MM.1S (cell line): ENCODE measurements around the gene PCK1.

Experiments used
- DNase-seq: peaks from one replicate; pipeline ENCODE4 v3.0.0-alpha.2; 2015
- H2AFZ ChIP-seq: fragments of 300-600 bp; sonication (generic); 2 replicates; pipeline ENCODE4 v1.6.0; 2016; ENCODE audit warnings: antibody characterized with exemption, low read length
- H3F3A ChIP-seq: fragments of 300-600 bp; sonication (generic); 2 replicates; pipeline ENCODE4 v1.6.1; 2016; ENCODE audit warnings: mild to moderate bottlenecking, antibody characterized with exemption, low read length, moderate library complexity, mixed read lengths; ENCODE audit not compliant: insufficient read depth
- H3K27ac ChIP-seq: fragments of 300-600 bp; sonication (generic); 2 replicates; pipeline ENCODE4 v1.5.1; 2016; ENCODE audit warnings: mild to moderate bottlenecking, low read length
- H3K27me3 ChIP-seq: fragments of 300-600 bp; sonication (generic); replicated peaks from 2 replicates; pipeline ENCODE4 v1.6.0; 2016; ENCODE audit warnings: low read length; ENCODE audit not compliant: insufficient read depth
- H3K36me3 ChIP-seq: fragments of 300-600 bp; sonication (generic); replicated peaks from 2 replicates; pipeline ENCODE4 v1.6.1; 2016; ENCODE audit warnings: mild to moderate bottlenecking, low read length, mixed read lengths; ENCODE audit not compliant: insufficient read depth
- H3K4me1 ChIP-seq: fragments of 300-600 bp; sonication (generic); 2 replicates; pipeline ENCODE4 v1.6.1; 2016; ENCODE audit warnings: low read length, mixed read lengths
- H3K4me2 ChIP-seq: fragments of 300-600 bp; sonication (generic); 2 replicates; pipeline ENCODE4 v1.6.0; 2016; ENCODE audit warnings: low read depth, low read length
- H3K4me3 ChIP-seq: fragments of 300-600 bp; sonication (generic); 2 replicates; pipeline ENCODE4 v1.5.1; 2016; ENCODE audit warnings: low read length, mixed read lengths
- H3K79me2 ChIP-seq: fragments of 300-600 bp; sonication (generic); 2 replicates; pipeline ENCODE4 v1.6.1; 2016; ENCODE audit warnings: mixed run types, low read length, mixed read lengths
- H3K9ac ChIP-seq: fragments of 300-600 bp; sonication (generic); 2 replicates; pipeline ENCODE4 v1.6.1; 2016; ENCODE audit warnings: low read length, mixed read lengths
- H3K9me2 ChIP-seq: fragments of 300-600 bp; sonication (generic); replicated peaks from 2 replicates; pipeline ENCODE4 v1.6.1; 2016; ENCODE audit warnings: mild to moderate bottlenecking, low read length, mixed read lengths; ENCODE audit not compliant: insufficient read depth
- H3K9me3 ChIP-seq: fragments of 300-600 bp; sonication (generic); replicated peaks from 2 replicates; pipeline ENCODE4 v1.6.1; 2016; ENCODE audit warnings: mild to moderate bottlenecking, low read length, mixed read lengths; ENCODE audit not compliant: insufficient read depth
- H4K20me1 ChIP-seq: fragments of 300-600 bp; sonication (generic); 2 replicates; pipeline ENCODE4 v1.6.1; 2016; ENCODE audit warnings: mild to moderate bottlenecking, low read length, moderate library complexity, mixed read lengths; ENCODE audit not compliant: insufficient read depth
- CTCF ChIP-seq: fragments of 300-600 bp; sonication (generic); IDR thresholded peaks from 2 replicates; pipeline ENCODE4 v1.5.1; 2016; ENCODE audit warnings: antibody characterized with exemption, low read length, mixed read lengths
- EZH2 ChIP-seq: fragments of 300-600 bp; sonication (generic); optimal IDR thresholded peaks from 2 replicates; pipeline ENCODE3; 2017; ENCODE audit warnings: low read depth, mild to moderate bottlenecking, antibody characterized with exemption, low read length, mixed read lengths
- EZH2phosphoT487 ChIP-seq: fragments of 300-600 bp; sonication (generic); IDR thresholded peaks from 2 replicates; pipeline ENCODE4 v1.6.1; 2018; ENCODE audit warnings: antibody characterized with exemption, low read length

Gene PCK1

GRCh38 chr20:57514273-57514751, 46.6 kb upstream of the PCK1 start:
- Histone ChIP-seq H3K4me1 (no peaks in the 10 kb centered on the region), H2AFZ (no peak overlapping the region), H3K9ac (no peak overlapping the region), H4K20me1 (no peaks in the 10 kb centered on the region), H3K4me3 (no peak overlapping the region), H3K27me3 (no peaks in the 10 kb centered on the region), H3K79me2 (no peaks in the 10 kb centered on the region), H3K4me2 (no peak overlapping the region), H3K27ac (no peak overlapping the region), H3K9me3 (no peaks in the 10 kb centered on the region), H3K36me3 (no peaks in the 10 kb centered on the region), H3F3A (no peaks in the 10 kb centered on the region), H3K9me2 (no peaks in the 10 kb centered on the region)
- DNase-seq = peak; percentile 71
- TF ChIP-seq EZH2phosphoT487 (no peak), EZH2 (no peak), CTCF (peak; percentile 78)

DNA sequence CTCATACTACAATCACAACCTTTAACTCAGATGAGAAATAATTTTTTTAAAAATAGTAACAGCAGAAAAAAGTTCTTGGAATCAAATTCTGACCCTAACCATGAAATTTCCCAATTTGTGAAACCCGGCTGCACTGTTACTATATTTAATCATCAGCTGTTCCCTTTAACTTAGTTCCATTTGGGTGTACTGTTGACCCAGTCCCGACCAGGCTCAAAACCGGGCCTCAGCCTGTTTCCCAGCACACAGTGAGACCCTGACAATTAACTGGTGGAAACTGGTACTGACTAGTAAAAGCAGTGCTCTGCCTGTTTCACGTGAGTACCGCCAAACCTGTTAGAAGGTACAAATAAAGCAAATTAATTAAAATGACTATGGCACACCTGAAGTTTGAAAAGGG, 43.0 kb upstream of the PCK1 start:
- Histone ChIP-seq H3K9me2 (no peaks in the 10 kb centered on the region), H3K9me3 (no peaks in the 10 kb centered on the region), H3K36me3 (no peaks in the 10 kb centered on the region), H3K4me3 (no peak overlapping the region), H3K79me2 (no peaks in the 10 kb centered on the region), H3K4me2 (no peak overlapping the region), H3K27ac (no peak overlapping the region), H3K9ac (no peak overlapping the region), H3K27me3 (no peaks in the 10 kb centered on the region), H3K4me1 (peaks cover 10% of the 10 kb centered on the region; the same call in 1 of the 2 replicates), H3F3A (no peaks in the 10 kb centered on the region), H4K20me1 (no peaks in the 10 kb centered on the region), H2AFZ (no peak overlapping the region)
- DNase-seq = no peak
- no peak for TF ChIP-seq CTCF
- TF ChIP-seq EZH2 = no peak
- TF ChIP-seq EZH2phosphoT487 = no peak

DNA sequence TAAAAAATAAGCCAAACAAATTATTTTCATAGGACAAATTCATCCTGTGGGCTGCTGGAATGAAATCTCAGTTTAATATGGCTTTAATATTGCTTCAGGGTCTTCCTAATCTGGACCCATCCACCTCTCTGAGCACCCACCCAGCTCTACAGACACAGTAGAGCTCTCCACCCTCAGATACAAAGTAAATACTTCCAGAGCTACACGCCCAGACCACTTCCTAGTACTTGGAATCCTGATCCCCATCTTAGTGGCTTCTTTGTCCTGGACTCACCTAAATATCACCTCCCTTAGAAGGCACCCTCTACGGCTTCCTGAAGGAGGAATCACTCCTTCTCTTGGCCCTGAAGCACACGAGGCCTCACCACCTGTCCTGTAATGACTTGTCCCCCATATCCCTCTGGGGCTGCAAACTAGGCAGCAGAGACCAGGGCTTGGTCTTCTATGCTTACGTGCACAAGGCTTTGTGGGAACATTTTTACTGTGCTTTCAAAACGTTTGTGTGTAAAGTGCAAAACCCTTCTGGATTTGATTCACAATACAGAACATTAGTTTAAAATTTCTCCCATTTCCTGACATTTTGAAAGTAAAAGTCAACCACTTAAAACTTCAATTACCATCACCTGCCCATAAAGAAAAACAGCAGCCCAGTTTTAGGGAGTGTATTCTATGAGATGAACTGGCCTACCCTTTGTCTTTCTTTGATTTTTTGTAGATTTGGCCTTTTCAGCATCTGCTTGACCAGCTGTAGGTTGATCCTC, 38.4 kb upstream of the PCK1 start:
- Histone ChIP-seq H3K79me2 (no peaks in the 10 kb centered on the region), H3K36me3 (no peaks in the 10 kb centered on the region), H3K27me3 (no peaks in the 10 kb centered on the region), H3K4me2 (no peak overlapping the region), H3F3A (no peaks in the 10 kb centered on the region), H2AFZ (no peak overlapping the region), H3K4me1 (peaks cover 13% of the 10 kb centered on the region; the same call in 1 of the 2 replicates), H3K9me3 (no peaks in the 10 kb centered on the region), H3K9me2 (no peaks in the 10 kb centered on the region), H3K27ac (no peak overlapping the region), H3K9ac (no peak overlapping the region), H3K4me3 (no peak overlapping the region), H4K20me1 (no peaks in the 10 kb centered on the region)
- TF ChIP-seq CTCF (no peak), EZH2phosphoT487 (no peak), EZH2 (no peak)
- no peak for DNase-seq
